ENCODE results near the gene MUC6.

The MUC6 gene, protein sequence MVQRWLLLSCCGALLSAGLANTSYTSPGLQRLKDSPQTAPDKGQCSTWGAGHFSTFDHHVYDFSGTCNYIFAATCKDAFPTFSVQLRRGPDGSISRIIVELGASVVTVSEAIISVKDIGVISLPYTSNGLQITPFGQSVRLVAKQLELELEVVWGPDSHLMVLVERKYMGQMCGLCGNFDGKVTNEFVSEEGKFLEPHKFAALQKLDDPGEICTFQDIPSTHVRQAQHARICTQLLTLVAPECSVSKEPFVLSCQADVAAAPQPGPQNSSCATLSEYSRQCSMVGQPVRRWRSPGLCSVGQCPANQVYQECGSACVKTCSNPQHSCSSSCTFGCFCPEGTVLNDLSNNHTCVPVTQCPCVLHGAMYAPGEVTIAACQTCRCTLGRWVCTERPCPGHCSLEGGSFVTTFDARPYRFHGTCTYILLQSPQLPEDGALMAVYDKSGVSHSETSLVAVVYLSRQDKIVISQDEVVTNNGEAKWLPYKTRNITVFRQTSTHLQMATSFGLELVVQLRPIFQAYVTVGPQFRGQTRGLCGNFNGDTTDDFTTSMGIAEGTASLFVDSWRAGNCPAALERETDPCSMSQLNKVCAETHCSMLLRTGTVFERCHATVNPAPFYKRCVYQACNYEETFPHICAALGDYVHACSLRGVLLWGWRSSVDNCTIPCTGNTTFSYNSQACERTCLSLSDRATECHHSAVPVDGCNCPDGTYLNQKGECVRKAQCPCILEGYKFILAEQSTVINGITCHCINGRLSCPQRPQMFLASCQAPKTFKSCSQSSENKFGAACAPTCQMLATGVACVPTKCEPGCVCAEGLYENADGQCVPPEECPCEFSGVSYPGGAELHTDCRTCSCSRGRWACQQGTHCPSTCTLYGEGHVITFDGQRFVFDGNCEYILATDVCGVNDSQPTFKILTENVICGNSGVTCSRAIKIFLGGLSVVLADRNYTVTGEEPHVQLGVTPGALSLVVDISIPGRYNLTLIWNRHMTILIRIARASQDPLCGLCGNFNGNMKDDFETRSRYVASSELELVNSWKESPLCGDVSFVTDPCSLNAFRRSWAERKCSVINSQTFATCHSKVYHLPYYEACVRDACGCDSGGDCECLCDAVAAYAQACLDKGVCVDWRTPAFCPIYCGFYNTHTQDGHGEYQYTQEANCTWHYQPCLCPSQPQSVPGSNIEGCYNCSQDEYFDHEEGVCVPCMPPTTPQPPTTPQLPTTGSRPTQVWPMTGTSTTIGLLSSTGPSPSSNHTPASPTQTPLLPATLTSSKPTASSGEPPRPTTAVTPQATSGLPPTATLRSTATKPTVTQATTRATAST (N-terminal part only)

DNA sequence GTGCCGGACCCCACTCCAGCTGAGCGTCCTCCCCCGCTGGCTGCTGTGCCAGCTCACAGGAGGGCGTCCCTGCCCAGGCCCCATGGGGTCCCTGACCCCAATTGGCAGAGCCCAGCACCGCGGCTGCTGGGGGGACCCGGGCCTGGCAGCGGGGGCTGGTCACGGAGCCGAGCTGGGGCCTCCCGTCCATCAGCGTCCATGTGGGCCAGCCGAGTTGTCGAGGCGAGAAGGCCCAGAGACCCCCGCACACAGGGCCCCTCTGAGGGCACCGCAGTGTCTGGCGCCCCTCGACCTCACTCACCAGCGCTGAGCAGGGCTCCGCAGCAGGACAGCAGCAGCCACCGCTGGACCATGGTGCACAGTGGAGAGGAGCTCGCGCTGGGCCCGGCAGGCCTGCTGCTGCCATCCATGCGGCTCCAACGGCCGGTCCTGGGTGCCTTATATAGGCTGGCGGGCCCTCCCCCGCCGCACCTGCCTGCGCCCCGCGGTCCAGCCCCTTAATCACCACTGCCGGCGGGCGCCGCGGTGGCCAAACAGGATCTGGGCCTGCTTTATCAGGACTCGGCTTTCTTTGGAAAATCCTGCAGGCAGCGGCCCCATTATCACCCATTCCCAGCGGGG lies at the start of gene MUC6:
MUC6 (minus strand) TSS at position 416 of the 621 bp plus-strand sequence; CDS start at position 353, 63 bp downstream.
- DNase-seq, result no peak

DNA sequence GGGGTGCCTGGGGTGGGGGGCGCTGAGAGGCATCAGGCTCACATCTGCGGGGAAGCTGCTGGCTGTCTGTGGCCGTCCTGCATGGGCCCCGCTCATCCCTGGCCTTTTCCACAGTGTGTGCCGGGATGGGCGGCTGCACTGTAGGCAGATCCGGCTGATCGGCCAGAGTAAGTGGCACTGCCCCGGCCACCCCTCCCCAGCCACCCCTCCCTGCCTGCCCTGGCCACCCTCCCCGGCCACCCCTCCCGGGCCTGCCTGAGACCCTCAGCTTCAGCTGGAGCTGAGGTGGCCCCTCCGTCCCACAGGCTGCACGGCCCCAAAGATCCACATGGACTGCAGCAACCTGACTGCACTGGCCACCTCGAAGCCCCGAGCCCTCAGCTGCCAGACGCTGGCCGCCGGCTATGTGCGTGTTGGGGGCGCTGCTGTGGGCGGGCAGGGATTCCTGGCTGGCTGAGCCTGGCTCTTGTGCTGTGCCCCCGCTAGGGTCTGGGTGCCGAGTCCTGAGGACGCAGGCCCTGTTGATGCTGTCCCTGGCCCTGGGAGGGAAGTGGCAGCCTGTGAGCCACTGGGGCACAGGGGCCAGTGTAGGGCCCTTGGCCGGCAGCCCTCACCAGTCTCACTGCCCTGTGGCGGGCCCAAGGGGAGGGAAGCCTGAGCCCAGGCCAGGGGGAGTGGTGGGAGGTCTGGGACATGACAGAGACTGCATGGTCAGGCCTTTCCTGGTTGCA lies 49.1 kb upstream of the MUC6 start:
- DNase-seq, result no peak

DNA sequence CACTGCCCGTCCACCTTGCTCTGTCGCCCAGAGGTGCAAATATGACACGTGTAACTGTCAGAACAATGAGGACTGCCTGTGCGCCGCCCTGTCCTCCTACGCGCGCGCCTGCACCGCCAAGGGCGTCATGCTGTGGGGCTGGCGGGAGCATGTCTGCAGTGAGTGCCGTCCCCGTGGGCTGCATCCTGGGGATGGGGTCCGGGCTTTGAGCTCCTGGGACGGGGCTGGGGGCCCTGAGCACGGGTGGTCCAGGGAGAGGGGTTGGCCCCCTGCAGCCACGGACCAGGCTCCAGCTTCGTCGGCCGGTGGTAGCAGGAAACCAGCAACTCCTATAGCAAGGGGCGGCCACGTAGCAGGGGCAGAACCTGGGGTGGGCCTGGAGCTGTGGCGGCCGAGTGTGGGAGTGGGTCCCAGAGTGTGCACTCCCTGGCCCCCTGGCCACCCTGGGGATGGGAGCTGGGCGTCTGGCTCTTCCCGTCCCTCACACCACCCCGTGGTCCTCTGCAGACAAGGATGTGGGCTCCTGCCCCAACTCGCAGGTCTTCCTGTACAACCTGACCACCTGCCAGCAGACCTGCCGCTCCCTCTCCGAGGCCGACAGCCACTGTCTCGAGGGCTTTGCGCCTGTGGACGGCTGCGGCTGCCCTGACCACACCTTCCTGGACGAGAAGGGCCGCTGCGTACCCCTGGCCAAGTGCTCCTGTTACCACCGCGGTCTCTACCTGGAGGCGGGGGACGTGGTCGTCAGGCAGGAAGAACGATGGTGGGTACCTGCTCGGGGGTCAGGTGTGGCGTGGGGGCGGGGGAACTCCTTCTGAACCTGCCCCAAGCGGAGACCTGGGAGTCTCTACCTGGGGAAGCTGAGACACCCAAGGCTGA lies 48.3 kb upstream of the MUC6 start:
- no peak for DNase-seq

DNA sequence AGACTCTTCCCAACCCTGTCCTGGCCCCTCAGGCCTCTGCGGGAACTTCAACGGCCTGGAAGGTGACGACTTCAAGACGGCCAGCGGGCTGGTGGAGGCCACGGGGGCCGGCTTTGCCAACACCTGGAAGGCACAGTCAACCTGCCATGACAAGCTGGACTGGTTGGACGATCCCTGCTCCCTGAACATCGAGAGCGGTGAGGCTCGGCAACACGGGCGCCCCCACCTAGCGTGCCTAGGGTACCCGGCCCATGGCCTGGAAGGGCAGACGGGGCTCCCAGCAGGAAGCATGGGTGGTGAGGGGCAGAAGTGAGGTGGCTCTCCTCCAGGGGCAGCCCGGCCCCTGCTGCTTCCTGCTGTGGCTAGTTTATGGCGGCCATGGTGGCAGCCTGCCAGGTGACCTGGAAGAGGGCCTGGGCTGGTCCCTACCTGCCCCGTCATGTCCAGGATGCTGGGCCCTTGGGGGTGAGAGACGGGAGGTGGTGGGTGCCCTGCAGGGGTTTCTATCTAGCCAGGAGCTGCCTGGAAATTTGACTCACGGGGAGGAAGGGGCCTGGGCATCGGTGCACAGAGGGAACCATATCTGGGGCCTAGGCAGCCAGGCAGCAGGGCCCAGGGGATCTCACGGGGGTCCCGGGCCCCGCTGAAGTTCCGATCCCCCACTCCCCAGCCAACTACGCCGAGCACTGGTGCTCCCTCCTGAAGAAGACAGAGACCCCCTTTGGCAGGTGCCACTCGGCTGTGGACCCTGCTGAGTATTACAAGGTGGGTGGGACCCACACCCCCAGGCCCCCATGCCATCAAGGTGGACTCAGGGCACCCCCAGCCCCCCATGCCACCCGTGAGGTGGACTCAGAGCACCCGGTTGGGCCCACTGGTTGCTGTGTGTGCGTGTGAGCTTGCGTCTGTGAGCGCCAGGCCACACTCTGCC lies 47.4 kb upstream of the MUC6 start:
- DNase-seq, result no peak

DNA sequence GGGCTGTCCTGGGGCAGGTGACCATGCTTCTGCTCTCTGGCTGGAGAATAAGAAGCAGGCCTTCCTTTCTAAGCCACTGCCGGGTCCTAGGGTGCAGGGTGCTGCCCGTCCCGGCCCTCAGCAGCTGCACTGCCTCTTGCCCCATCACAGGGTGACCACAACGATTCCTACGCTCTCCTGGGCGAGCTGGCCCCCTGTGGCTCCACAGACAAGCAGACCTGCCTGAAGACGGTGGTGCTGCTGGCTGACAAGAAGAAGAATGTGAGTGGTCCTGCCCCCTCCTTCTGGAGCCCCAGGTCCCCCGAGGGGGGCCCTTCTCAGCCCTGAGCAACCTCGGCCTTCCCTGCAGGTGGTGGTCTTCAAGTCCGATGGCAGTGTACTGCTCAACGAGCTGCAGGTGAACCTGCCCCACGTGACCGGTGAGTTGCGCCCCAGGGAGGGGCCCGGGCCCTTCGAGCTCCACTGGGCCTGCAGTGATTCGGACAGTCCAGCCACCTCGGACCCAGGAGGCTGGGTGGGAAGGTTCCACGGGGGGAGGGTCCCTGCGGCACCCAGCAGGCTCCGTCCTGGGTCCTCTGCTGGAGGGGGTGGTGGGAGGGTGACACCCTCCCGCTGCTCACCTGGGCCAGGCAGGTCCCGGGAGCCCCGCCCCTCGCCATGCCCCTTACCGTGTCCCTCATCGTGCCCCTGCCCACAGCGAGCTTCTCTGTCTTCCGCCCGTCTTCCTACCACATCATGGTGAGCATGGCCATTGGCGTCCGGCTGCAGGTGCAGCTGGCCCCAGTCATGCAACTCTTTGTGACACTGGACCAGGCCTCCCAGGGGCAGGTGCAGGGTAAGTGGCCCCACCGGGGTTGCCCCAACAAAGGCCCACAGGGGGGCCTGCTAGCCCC lies 46.5 kb upstream of the MUC6 start:
- DNase-seq, result no peak

DNA sequence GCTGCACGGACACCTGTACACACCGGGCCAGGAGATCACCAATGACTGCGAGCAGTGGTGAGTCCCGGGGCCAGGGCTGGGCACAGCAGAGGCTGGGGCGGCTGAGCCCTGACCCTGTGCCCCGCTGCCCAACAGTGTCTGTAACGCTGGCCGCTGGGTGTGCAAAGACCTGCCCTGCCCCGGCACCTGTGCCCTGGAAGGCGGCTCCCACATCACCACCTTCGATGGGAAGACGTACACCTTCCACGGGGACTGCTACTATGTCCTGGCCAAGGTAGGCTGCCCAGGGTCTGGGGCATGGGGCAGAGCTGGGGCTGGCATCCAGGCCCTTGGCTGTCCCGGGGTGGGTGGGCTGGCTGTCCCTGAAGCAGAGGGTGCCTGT lies 45.8 kb upstream of the MUC6 start:
- no peak for DNase-seq

DNA sequence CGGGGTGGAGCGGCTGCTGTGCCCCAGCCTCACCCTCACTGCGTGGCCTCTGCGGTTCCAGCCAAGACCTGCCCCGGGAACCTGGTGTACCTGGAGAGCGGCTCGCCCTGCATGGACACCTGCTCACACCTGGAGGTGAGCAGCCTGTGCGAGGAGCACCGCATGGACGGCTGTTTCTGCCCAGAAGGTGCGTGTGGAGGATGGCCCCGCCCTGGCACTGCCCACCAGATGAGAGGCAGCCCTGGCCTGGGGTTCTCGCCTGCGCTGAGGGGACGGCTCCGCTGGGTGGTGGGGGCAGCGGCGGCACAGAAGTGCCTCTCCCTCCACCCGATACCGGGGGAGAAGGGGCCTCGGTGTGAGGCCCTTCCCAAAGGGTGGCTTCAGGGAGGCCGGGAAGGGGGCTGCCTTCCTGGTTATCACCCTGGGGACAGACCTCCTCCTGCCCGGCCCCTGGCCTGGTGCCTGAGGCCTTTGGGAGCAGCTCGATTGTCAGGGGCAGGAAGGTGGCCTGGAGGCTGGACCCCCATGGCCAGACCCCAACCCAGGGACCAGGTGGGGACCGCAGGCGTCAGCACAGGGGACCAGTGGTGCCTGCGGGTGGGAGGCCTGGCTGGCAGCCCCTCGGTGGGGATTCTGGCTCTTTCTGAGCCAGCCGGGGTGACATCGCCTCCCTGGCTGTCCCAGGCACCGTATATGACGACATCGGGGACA lies 45.2 kb upstream of the MUC6 start:
- DNase-seq, result no peak

DNA sequence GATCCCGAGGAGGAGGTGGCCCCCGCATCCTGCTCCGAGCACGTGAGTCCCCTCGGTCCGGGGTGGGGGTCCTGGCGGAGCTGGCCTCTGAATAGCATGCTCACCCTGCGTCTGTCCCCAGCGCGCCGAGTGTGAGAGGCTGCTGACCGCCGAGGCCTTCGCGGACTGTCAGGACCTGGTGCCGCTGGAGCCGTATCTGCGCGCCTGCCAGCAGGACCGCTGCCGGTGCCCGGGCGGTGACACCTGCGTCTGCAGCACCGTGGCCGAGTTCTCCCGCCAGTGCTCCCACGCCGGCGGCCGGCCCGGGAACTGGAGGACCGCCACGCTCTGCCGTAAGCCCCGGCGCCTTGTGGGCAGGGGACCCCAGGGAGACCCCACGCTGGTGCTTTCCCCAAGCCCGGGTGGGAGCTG lies 41.7 kb upstream of the MUC6 start:
- DNase-seq, result no peak

DNA sequence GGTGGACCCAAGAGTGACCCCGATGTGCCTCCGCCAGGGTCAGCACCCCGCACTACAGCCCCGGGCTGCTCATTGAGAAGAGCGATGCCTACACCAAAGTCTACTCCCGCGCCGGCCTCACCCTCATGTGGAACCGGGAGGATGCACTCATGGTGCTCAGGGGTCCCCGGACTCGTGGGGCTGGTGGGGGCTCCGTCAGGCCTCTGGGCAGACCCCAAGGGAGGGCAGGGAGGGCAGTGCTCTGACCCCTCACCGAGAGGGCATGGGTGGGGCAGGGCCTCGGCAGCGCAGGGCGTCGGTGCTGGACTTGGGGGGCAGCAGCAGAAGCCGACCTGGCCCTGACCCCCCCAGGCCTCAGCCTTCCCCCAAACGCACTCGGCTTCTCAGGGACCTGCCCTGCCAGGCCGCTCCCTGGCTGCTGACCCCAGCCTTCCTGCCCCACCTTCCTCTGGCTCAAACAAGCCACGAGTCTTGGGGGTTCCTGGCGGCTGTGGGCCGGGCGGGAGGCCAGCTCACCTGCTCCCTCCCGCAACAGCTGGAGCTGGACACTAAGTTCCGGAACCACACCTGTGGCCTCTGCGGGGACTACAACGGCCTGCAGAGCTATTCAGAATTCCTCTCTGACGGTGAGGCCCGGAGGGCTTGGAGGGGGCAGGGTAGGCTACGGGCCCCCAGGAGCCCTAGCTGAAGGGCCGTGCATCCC lies 41.0 kb upstream of the MUC6 start:
- no peak for DNase-seq

DNA sequence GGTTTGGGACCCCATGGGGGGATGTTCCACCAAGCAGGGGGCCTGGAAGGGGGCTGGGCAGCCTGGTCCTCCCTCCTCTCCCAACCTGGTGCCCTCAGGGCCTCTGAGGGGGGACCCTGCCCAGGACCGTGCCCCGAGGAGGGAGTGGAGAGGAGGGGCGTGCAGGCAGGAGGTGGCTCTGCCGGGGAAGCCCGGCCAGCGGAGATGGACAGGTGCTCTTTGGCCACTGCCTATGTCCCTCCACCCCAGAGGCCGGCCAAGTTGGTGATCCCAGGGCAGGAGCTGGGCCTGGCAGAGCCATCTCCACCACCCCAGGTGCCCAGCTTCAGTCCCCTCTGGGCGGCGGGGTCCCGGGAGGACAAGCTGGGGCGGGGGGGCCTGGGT lies 40.5 kb upstream of the MUC6 start:
- DNase-seq, result no peak

DNA sequence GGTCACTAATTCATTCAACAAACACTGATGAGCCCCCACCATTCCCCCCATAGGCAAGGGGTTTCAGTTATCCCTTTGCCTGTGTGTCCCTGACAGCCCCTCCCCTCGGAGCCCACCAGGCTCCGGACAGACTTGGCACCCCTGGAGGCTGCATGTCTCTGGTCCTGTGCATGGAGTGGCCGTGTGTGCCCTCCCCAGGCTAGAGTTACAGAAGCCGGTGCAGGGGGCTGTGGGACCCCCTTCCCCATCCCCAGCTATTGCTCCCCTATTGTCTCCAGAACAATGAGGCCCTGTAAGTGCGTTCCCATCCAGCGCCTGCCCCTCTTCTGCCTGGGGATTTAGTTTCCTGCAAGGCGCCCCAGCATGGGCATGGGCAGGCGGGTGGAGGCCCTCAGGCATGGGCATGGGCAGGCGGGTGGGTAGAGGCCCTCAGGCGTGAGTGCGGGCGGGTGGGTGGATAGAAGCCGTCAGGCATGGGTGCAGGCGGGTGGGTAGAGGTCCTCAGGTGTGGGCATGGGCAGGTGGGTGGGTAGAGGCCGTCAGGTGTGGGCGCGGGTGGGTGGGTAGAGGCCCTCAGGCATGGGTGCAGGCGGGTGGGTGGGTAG lies 39.6 kb upstream of the MUC6 start:
- no peak for DNase-seq

DNA sequence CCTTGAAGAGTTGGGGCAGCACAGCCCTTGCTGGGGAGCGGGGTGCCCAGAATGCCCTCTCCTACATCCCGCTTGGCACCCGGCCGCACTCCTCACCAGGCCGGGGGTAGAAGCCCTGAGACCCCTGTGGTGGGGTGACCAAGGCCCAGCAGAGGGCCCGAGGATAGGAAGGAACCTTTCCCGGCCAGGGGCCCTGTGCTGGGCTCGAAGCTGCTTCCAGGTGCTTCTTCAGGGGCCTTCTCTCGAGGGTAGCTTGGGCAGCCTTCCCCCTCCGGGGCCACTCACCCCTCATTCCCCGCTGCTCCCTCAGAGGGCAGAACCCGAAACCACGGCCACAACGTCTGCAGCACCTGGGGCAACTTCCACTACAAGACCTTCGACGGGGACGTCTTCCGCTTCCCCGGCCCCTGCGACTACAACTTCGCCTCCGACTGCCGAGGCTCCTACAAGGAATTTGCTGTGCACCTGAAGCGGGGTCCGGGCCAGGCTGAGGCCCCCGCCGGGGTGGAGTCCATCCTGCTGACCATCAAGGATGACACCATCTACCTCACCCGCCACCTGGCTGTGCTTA lies 38.9 kb upstream of the MUC6 start:
- DNase-seq, result no peak

DNA sequence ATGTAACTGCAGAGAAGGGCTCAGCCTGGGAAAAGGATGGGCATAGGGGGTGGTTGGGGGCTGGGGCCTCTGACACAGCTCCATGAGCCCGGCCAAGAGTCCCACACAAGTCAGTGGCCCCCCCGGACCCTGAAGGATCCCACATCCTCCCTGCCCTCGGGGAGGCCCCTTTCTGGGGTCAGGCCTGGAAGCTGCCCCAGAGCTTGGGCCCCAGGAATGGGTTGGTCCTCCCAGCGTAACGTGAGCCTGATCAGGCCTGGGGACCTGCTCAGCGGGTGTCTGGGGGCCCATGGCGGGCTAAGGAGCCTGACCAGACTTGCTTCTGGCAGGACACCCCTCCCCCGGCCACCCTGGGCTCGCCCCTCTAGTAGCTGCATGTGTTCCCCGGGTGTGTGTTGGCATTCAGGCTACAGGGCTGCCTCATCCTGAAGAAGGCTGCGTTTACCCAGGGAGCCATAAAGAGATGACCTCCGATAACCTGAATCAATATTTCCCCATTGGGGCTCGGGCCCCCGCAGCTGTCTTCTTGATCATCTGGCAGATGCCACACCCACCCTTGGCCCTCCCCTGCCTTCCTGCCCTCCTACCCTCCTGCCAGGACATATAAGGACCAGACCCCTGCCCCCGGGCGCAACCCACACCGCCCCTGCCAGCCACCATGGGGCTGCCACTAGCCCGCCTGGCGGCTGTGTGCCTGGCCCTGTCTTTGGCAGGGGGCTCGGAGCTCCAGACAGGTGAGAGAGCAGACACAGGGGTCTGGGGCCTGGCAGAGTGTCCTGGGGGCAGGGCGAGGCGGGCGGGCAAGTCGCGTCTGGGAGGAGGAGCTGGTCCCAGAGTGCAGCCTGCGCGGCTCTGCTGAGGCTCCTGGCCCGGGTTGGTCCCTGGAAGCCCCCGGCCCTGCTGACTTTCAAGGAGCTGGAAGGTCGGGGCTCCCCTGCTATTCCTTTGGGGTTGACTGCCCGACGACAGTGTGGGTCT lies 38.0 kb upstream of the MUC6 start, which contains the start of gene MUC2:
MUC2 (plus strand) TSS at position 631 of the 978 bp plus-strand sequence.
- DNase-seq, result no peak

DNA sequence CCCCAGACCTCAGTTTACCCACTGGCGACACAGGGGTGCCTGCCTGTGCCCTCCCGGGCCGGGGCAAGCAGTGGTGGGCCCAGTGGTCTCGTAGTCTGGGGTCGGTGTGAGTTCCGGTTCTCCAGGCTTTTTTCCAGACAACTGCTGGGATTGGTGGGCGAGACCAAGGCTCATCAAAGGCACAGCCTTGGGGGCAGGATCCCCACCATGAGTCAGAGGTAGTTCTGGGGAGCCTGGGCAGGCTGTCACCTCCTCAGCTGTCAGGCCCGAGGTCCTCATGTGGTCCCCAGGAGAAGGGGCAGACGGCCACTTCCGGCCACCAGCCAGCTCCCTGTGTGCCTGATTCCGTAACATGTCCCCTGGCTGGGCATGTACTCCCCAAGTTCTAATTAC lies 37.3 kb upstream of the MUC6 start:
- DNase-seq, result no peak

DNA sequence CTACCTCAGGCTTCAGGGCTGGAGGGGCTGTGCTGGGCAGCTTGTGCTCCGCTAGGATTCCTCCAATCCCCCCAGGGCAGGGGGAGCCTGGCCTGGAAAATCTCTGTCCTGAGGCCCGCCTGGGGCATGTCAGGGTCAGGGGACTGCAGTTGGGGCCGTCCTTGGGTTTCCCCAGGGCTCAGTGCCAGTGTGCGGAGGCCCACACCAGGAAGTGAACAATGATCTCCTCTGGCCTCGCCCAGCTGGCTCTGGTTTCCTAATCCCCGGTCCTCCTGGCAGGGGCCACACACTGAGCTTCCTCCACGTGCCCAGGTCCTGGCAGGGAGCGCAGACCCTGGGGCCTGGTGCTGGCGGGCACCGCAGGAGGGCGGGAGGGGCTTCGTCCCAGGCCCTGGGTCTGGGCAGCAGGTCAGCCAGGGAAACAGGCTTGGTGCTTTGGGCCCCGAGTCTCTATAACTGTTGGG lies 36.8 kb upstream of the MUC6 start:
- no peak for DNase-seq
